ENCODE data around the gene MSANTD4.
"Not testable (repeated sequence)": the region's sequence is repeated elsewhere in the genome, so short reads cannot be mapped to it uniquely, and the experiment has no call there.

Gene MSANTD4

GRCh38 chr11:106014035-106014434 is 8.0 kb downstream of the MSANTD4 start:
- DNase-seq (ENCODE audit: low read depth): no peak

- DNase-seq (ENCODE audit: low read depth): no peak
Measured at GRCh38 chr11:106012744-106013143, 9.3 kb downstream of the MSANTD4 start.

- DNase-seq (ENCODE audit: low read depth): no peak
Measured at GRCh38 chr11:106011481-106011880, 10.6 kb downstream of the MSANTD4 start.

GRCh38 chr11:106003094-106003493 is 18.9 kb downstream of the MSANTD4 start:
- DNase-seq (ENCODE audit: low read depth): not testable (repeated sequence)

- no peak for DNase-seq (ENCODE audit: low read depth)
Measured at GRCh38 chr11:106001304-106002012, 20.6 kb downstream of the MSANTD4 start.

- no peak for DNase-seq (ENCODE audit: low read depth)
Measured at GRCh38 chr11:105991888-105992287, 30.2 kb downstream of the MSANTD4 start.

- no peak for DNase-seq (ENCODE audit: low read depth)
Measured at GRCh38 chr11:105989124-105989523, 32.9 kb downstream of the MSANTD4 start.

GRCh38 chr11:105988197-105988596 is 33.8 kb downstream of the MSANTD4 start:
- no peak for DNase-seq (ENCODE audit: low read depth)

- DNase-seq (ENCODE audit: low read depth): no peak
Measured at GRCh38 chr11:105986554-105986953, 35.5 kb downstream of the MSANTD4 start.

GRCh38 chr11:105979997-105980703 is 41.9 kb downstream of the MSANTD4 start:
- DNase-seq (ENCODE audit: low read depth): no peak

GRCh38 chr11:105975128-105975527 is 46.9 kb downstream of the MSANTD4 start:
- no peak for DNase-seq (ENCODE audit: low read depth)

- DNase-seq (ENCODE audit: low read depth): no peak
Measured at GRCh38 chr11:105969756-105970155, 52.3 kb downstream of the MSANTD4 start.

- no peak for DNase-seq (ENCODE audit: low read depth)
Measured at GRCh38 chr11:105968021-105968697, 53.9 kb downstream of the MSANTD4 start.

GRCh38 chr11:105960252-105961245 is 61.5 kb downstream of the MSANTD4 start:
- DNase-seq (ENCODE audit: low read depth): no peak
